ENCODE measurements around the gene PDE6D. TPM values are rescaled to one million over a fixed set of nuclear protein-coding genes. Genes with fewer than 3 reads are reported as not detected.
A peak's percentile ranks its signal among the peaks of the same experiment; 100 is the strongest.

Gene PDE6D
- total and polyA plus RNA-seq, 2 of the 13 experiments (the other 11 are each of a cell fraction or from before 2014, with no cell fraction given): 14.1 to 23.2 TPM

- TF ChIP-seq, protein P1, sequence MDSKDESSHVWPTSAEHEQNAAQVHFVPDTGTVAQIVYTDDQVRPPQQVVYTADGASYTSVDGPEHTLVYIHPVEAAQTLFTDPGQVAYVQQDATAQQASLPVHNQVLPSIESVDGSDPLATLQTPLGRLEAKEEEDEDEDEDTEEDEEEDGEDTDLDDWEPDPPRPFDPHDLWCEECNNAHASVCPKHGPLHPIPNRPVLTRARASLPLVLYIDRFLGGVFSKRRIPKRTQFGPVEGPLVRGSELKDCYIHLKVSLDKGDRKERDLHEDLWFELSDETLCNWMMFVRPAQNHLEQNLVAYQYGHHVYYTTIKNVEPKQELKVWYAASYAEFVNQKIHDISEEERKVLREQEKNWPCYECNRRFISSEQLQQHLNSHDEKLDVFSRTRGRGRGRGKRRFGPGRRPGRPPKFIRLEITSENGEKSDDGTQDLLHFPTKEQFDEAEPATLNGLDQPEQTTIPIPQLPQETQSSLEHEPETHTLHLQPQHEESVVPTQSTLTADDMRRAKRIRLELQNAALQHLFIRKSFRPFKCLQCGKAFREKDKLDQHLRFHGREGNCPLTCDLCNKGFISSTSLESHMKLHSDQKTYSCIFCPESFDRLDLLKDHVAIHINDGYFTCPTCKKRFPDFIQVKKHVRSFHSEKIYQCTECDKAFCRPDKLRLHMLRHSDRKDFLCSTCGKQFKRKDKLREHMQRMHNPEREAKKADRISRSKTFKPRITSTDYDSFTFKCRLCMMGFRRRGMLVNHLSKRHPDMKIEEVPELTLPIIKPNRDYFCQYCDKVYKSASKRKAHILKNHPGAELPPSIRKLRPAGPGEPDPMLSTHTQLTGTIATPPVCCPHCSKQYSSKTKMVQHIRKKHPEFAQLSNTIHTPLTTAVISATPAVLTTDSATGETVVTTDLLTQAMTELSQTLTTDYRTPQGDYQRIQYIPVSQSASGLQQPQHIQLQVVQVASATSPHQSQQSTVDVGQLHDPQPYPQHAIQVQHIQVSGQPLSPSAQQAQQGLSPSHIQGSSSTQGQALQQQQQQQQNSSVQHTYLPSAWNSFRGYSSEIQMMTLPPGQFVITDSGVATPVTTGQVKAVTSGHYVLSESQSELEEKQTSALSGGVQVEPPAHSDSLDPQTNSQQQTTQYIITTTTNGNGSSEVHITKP (CRISPR knock-in tag; IDR thresholded peaks at IDR 0.05; ENCODE audit: low read depth): peak; percentile 62; the same call in 1 of the 2 replicates
- no peak; the same call in 1 of the 2 replicates for TF ChIP-seq PBX3 (CRISPR knock-in tag; IDR thresholded peaks at IDR 0.05; ENCODE audit: borderline replicate concordance)
- TF ChIP-seq TFDP1 (CRISPR knock-in tag; IDR thresholded peaks at IDR 0.05; ENCODE audit: borderline replicate concordance): peak; percentile 97
- TF ChIP-seq, protein P2, sequence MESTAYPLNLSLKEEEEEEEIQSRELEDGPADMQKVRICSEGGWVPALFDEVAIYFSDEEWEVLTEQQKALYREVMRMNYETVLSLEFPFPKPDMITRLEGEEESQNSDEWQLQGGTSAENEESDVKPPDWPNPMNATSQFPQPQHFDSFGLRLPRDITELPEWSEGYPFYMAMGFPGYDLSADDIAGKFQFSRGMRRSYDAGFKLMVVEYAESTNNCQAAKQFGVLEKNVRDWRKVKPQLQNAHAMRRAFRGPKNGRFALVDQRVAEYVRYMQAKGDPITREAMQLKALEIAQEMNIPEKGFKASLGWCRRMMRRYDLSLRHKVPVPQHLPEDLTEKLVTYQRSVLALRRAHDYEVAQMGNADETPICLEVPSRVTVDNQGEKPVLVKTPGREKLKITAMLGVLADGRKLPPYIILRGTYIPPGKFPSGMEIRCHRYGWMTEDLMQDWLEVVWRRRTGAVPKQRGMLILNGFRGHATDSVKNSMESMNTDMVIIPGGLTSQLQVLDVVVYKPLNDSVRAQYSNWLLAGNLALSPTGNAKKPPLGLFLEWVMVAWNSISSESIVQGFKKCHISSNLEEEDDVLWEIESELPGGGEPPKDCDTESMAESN (CRISPR knock-in tag; conservative IDR thresholded peaks at IDR 0.05): peak; percentile 94
- no peak for TF ChIP-seq CBX2 (IDR thresholded peaks at IDR 0.05; ENCODE audit: low read depth, low read length)
- no peak for TF ChIP-seq CBX2 (CRISPR knock-in tag; IDR thresholded peaks at IDR 0.05; ENCODE audit: low read depth)
- TF ChIP-seq ZNF468 (CRISPR knock-in tag; IDR thresholded peaks at IDR 0.05): no peak
- TF ChIP-seq FOXO4 (CRISPR knock-in tag; conservative IDR thresholded peaks at IDR 0.05): no peak
- TF ChIP-seq, protein P3, sequence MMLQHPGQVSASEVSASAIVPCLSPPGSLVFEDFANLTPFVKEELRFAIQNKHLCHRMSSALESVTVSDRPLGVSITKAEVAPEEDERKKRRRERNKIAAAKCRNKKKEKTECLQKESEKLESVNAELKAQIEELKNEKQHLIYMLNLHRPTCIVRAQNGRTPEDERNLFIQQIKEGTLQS (CRISPR knock-in tag; IDR thresholded peaks at IDR 0.05): no peak
- TF ChIP-seq MEIS1 (CRISPR knock-in tag; IDR thresholded peaks at IDR 0.05; ENCODE audit: borderline replicate concordance): peak; percentile 83; the same call in 1 of the 2 replicates
- no peak for TF ChIP-seq ZNF660 (CRISPR knock-in tag; IDR thresholded peaks at IDR 0.05; ENCODE audit: borderline replicate concordance, low read depth)
- TF ChIP-seq MAF1 (CRISPR knock-in tag; IDR thresholded peaks at IDR 0.05; ENCODE audit: borderline replicate concordance): no peak
- TF ChIP-seq ZNF280D (CRISPR knock-in tag; IDR thresholded peaks at IDR 0.05): peak; percentile 95
Observed at GRCh38 chr2:231706731-231707624, 74.1 kb downstream of the PDE6D start (continued).
